Sigmoid colon (tissue), 7 donors: Measurements from ENCODE around the gene NCAN. TPM values are rescaled to one million over a fixed set of nuclear protein-coding genes. Genes with fewer than 3 reads are reported as not detected.

ENCODE experiments used
- DNase-seq: peaks from one replicate; pipeline ENCODE4 v3.0.0-alpha.2; 2019
- H3K27ac ChIP-seq, 4 donors: fragments of 200-600 bp; sonication (generic); one replicate each; pipeline ENCODE4 v1.5.1; 2016 to 2019; ENCODE audit warnings: mild to moderate bottlenecking in 1 of 4
- H3K27me3 ChIP-seq, 3 donors: fragments of 200-600 bp; sonication (generic); one replicate each; pipeline ENCODE4 v1.5.1; 2019; ENCODE audit warnings: mild to moderate bottlenecking in 1 of 3
- H3K36me3 ChIP-seq, 4 donors: fragments of 200-600 bp; sonication (generic); one replicate each; pipeline ENCODE4 v1.5.1; 2016 to 2019
- H3K4me1 ChIP-seq, 4 donors: fragments of 200-600 bp; sonication (generic); one replicate each; pipeline ENCODE4 v1.5.1; 2017 to 2019
- H3K4me3 ChIP-seq, 4 donors: fragments of 200-600 bp; sonication (generic); one replicate each; pipeline ENCODE4 v1.5.1; 2017 to 2019; ENCODE audit warnings: mild to moderate bottlenecking in 2 of 4, moderate library complexity in 1 of 4
- H3K9me3 ChIP-seq, 4 donors: fragments of 200-600 bp in 3 of 4; sonication (generic) in 3 of 4; one replicate each; pipeline versions ENCODE4 v1.5.1 to v1.6.1; 2013 to 2019
- CTCF ChIP-seq, 4 experiments: fragments of 450-650 bp in 3 of 4; fragments of 200-600 bp in 1 of 4; IDR thresholded peaks; one replicate each; pipeline ENCODE4 v1.5.1; 2016 to 2019; ENCODE audit warnings: antibody characterized with exemption in 4 of 4, mild to moderate bottlenecking in 3 of 4, moderate library complexity in 2 of 4
- EP300 ChIP-seq, 4 donors: sonication (generic); formaldehyde crosslinking; IDR thresholded peaks; one replicate each; pipeline ENCODE4 v1.6.1; 2017; ENCODE audit warnings: antibody characterized with exemption in 4 of 4
- POLR2A ChIP-seq, 2 donors: fragments of 450-650 bp; IDR thresholded peaks; one replicate each; pipeline ENCODE4 v1.6.1; 2016; ENCODE audit warnings: antibody characterized with exemption in 2 of 2, mild to moderate bottlenecking in 2 of 2, moderate library complexity in 2 of 2
- POLR2AphosphoS5 ChIP-seq, 4 donors: sonication (generic); formaldehyde crosslinking; IDR thresholded peaks; one replicate each; pipeline ENCODE4 v1.6.1; 2017; ENCODE audit warnings: antibody characterized with exemption in 4 of 4
- WGBS, 2 donors: extraction: QIAGEN DNeasy Blood & Tissue Kit; methylation state at CpG; one replicate each; pipeline ENCODE4 v1.1.7; 2013; 5-methylcytosine and 5-hydroxymethylcytosine counted together
- intact Hi-C: fragments of 100-400 bp; cut with DNase I; formaldehyde crosslinking; loops from one replicate; pipeline ENCODE4 v1.15.1; 2023
- polyA plus RNA-seq, 3 donors: library from polyadenylated mRNA; stranded (reverse); fragments of 200-250 nt; gene quantifications; one replicate each; pipeline ENCODE4 v1.2.3, GENCODE V29; 2013
- total RNA-seq, 4 donors: library from RNA; depleted of rRNA; stranded (reverse); fragments of >200 nt; gene quantifications; one replicate each; pipeline ENCODE4 v1.1.0, GENCODE V29; 2016
- donor health status: healthy with polysubstance abuse.
- donor health status: Bipolar disorder and iron deficiency.
- donor health status: healthy.

Gene NCAN
- total and polyA plus RNA-seq, 7 donors, result under 0.01 to 0.09 (median under 0.01) TPM; not detected in 4

GRCh38 chr19:19176950-19177349 lies 34.8 kb upstream of the NCAN start:
- intact Hi-C loops, result loop anchor here (5.0 kb wide), 1 partner anchor 35 kb away; no protein-coding TSS in a partner anchor

GRCh38 chr19:19179548-19180441 lies 32.0 kb upstream of the NCAN start:
- H3K27me3 ChIP-seq, result no peaks in the 10 kb centered on the region
- no peak for DNase-seq
- intact Hi-C loops, result loop anchor here (5.0 kb wide), 1 partner anchor 37 kb away; no protein-coding TSS in a partner anchor
- H3K27ac ChIP-seq, result no peak overlapping the region
- H3K36me3 ChIP-seq, result peaks cover 6 to 70% (median 15%) of the 10 kb centered on the region in 4 donors
- 90% methylated on average over 17 of the region's 17 CpGs for WGBS, 2 donors
- no peaks in the 10 kb centered on the region for H3K9me3 ChIP-seq
- TF ChIP-seq CTCF (IDR thresholded peaks at IDR 0.05) (no peak), POLR2A (IDR thresholded peaks at IDR 0.05) (no peak), EP300 (IDR thresholded peaks at IDR 0.05) (no peak), POLR2AphosphoS5 (IDR thresholded peaks at IDR 0.05) (no peak)
- H3K4me3 ChIP-seq, result no peak overlapping the region
- H3K4me1 ChIP-seq, result no peaks in the 10 kb centered on the region

More at GRCh38 chr19:19176950-19177349, 34.8 kb upstream of the NCAN start:
- 88 to 89% methylated on average over 8 of the region's 8 CpGs for WGBS, 2 donors
- Histone ChIP-seq H3K27ac (no peak overlapping the region), H3K4me1 (no peaks in the 10 kb centered on the region), H3K36me3 (peaks cover 6 to 55% (median 11%) of the 10 kb centered on the region in 4 donors), H3K9me3 (no peaks in the 10 kb centered on the region), H3K4me3 (no peak overlapping the region), H3K27me3 (no peaks in the 10 kb centered on the region)
- no peak for DNase-seq
- TF ChIP-seq CTCF (IDR thresholded peaks at IDR 0.05) (no peak), EP300 (IDR thresholded peaks at IDR 0.05) (no peak), POLR2AphosphoS5 (IDR thresholded peaks at IDR 0.05) (no peak), POLR2A (IDR thresholded peaks at IDR 0.05) (no peak)

DNA sequence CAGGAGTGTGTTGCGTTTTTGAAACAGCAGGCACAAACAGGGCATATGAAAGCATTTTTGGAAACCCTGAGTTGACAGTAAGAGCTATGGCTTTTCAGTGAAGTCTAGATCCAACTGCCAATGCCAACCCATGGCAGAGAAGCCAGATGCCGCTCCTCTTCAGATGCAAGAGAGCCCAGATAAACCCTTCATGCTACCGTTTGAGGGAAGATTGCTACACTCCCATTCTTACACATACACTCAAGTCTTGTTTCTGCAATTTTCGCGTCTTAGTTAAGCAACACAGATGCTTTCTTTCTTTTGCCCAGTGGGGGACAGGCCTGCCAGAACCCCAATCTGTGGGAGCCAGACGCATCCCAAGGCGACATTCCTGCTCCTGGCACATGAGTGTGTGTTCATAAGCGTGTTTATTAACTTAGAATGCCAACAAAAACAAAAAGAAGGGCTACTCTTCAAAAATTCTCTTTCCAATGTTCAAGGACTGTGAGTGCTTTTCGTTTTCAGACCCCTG lies 30.2 kb upstream of the NCAN start:
- peaks cover 6 to 78% (median 15%) of the 10 kb centered on the region in 4 donors for H3K36me3 ChIP-seq
- WGBS, 2 donors, result 94 to 95% methylated on average over 9 of the region's 9 CpGs

More for the DNA sequence above, 30.2 kb upstream of the NCAN start:
- TF ChIP-seq CTCF (IDR thresholded peaks at IDR 0.05) (no peak), POLR2AphosphoS5 (IDR thresholded peaks at IDR 0.05) (no peak), EP300 (IDR thresholded peaks at IDR 0.05) (no peak)
- no peak for DNase-seq
- Histone ChIP-seq H3K4me3 (no peak overlapping the region), H3K27ac (no peak overlapping the region), H3K9me3 (no peaks in the 10 kb centered on the region), H3K27me3 (no peaks in the 10 kb centered on the region), H3K4me1 (no peaks in the 10 kb centered on the region)
- intact Hi-C loops, result no loop called here
